Stimulated activated effector memory CD8-positive, alpha-beta T cell treated with anti-CD3 and anti-CD28 coated beads, Interleukin-12 subunit alpha, Interleukin-12 subunit beta, amount 100 ng/mL, for 72 hours (primary cell): Measurements from ENCODE around the gene AIF1L.

ENCODE experiments used
- ATAC-seq: fragments of 150-1000 bp; cut with Tn5 transposase; 2 replicates; pipeline ENCODE4 v1.10.0; 2021
- DNase-seq, 2 donors: peaks; one replicate each; pipeline ENCODE4 v3.0.0; 2021 to 2022; ENCODE audit warnings: low spot score in 2 of 2
- H3K27ac Mint-ChIP-seq: one replicate; pipeline ENCODE4 v1.8.0; 2022; ENCODE audit warnings: mild to moderate bottlenecking, mixed read lengths
- H3K36me3 Mint-ChIP-seq: one replicate; pipeline ENCODE4 v1.8.0; 2022; ENCODE audit warnings: mild to moderate bottlenecking, mixed read lengths
- H3K4me1 Mint-ChIP-seq: one replicate; pipeline ENCODE4 v1.8.0; 2022; ENCODE audit warnings: mixed read lengths
- H3K4me3 Mint-ChIP-seq: one replicate; pipeline ENCODE4 v1.8.0; 2022; ENCODE audit warnings: mild to moderate bottlenecking, mixed read lengths
- H3K9me3 Mint-ChIP-seq: one replicate; pipeline ENCODE4 v1.8.0; 2022; ENCODE audit warnings: mixed read lengths

Gene AIF1L

DNA sequence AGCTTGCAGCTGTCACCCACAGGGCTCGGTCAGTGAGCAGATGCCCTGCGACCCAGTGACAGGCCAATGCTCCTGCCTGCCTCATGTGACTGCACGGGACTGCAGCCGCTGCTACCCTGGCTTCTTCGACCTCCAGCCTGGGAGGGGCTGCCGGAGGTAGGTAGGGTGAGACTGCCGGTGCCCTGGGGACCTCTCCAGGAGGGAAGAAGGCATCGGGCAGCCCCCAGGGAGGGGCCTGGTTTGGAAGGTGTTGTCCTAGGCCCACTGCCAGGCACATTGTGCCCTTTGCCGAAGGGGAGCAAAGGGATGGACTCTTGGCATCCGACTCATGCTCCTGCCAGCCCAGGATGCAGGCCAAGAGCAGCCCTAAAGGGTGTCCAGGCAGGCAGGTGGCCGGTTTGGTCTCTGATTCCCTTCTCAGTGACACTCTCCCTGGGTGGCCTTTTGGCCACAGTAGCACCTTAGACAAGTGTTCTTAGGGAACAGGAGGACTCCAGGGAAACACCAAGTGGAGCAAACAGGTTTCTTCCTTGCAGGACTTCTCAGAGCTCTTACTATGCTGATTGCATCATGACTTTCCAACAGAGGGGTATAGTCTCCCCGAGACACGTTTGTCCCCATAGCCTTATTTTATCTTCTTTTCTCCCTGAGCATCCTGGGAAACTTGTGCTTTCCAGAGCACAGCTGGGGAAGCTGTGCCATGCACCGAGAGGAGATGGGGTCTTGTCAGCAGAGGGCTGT is 28.1 kb upstream of the AIF1L start:
- no peak overlapping the region for H3K27ac Mint-ChIP-seq
- no peaks in the 10 kb centered on the region for H3K4me1 Mint-ChIP-seq
- ATAC-seq (no peak), DNase-seq (no peak)
- H3K36me3 Mint-ChIP-seq = no peaks in the 10 kb centered on the region
- no peak overlapping the region for H3K4me3 Mint-ChIP-seq
- no peaks in the 10 kb centered on the region for H3K9me3 Mint-ChIP-seq

DNA sequence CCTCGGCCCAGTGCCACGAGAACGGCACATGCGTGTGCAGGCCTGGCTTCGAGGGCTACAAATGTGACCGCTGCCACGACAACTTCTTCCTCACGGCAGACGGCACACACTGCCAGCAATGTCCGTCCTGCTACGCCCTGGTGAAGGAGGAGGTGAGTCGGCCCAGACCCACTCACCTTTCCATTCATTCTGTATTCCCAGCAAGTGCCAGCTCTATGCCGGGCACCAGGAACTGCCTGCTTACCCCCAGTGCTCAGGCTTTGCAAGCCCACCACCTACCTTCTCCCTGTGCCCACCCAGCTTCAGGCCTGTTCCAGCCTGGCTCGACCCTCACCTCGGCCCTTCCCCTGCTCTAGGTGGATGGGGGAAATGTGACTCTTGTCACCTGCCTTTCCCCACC is 26.6 kb upstream of the AIF1L start:
- ATAC-seq (no peak), DNase-seq (no peak)
- H3K27ac Mint-ChIP-seq = no peak overlapping the region
- no peaks in the 10 kb centered on the region for H3K9me3 Mint-ChIP-seq
- H3K4me1 Mint-ChIP-seq = no peaks in the 10 kb centered on the region
- H3K4me3 Mint-ChIP-seq = no peak overlapping the region
- no peaks in the 10 kb centered on the region for H3K36me3 Mint-ChIP-seq

DNA sequence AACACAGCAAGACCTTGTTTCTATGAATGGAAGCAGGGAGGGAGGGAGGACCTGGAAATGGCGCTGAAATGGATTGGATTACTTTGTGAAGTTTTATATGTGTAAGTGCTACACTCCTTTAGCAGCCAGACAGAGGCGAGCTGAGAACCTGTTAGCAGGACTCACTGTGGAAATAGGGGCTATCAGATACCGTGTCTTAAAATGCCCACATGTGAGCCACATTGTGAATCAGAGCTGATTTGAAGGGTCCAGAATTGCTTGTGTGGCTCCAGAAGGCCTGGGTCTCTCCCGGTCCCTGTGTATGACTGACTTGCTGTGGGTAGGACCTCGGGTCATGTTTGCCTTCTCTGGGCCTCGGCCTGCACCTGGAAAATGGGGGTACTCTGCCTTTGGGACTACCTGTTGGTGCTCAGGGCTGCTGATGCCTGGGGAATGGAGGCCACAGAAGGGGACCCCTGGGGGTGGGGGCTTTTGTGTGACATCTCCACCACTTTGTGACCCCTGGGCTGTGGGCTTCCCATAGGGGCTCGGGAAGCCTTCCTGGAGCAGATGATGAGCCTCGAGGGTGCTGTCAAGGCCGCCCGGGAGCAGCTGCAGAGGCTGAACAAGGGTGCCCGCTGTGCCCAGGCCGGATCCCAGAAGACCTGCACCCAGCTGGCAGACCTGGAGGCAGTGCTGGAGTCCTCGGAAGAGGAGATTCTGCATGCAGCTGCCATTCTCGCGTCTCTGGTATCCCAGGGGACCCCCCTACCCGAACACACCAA is 24.0 kb upstream of the AIF1L start:
- Mint-ChIP-seq H3K9me3 (no peaks in the 10 kb centered on the region), H3K36me3 (no peaks in the 10 kb centered on the region), H3K4me3 (no peak overlapping the region), H3K27ac (no peak overlapping the region), H3K4me1 (no peaks in the 10 kb centered on the region)
- DNase-seq (no peak), ATAC-seq (no peak)

DNA sequence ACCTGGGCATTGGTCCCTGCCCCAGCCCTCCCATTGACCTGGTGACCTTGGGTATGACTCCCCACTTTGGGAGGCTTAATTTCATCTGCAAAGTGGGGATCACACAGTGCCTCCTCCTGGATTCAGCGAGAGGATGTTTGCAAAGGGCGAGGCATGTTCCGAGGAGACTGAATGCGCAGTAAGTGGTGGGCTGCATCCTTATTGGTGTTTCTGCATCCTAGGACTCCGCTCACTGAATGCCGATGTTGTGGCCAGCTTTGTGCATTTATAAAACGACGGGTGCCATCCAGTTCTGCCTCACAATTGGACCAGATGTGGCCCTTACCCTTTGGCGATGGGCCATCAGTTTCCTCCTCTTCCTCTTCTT is 23.5 kb upstream of the AIF1L start:
- no peaks in the 10 kb centered on the region for H3K4me1 Mint-ChIP-seq

DNA sequence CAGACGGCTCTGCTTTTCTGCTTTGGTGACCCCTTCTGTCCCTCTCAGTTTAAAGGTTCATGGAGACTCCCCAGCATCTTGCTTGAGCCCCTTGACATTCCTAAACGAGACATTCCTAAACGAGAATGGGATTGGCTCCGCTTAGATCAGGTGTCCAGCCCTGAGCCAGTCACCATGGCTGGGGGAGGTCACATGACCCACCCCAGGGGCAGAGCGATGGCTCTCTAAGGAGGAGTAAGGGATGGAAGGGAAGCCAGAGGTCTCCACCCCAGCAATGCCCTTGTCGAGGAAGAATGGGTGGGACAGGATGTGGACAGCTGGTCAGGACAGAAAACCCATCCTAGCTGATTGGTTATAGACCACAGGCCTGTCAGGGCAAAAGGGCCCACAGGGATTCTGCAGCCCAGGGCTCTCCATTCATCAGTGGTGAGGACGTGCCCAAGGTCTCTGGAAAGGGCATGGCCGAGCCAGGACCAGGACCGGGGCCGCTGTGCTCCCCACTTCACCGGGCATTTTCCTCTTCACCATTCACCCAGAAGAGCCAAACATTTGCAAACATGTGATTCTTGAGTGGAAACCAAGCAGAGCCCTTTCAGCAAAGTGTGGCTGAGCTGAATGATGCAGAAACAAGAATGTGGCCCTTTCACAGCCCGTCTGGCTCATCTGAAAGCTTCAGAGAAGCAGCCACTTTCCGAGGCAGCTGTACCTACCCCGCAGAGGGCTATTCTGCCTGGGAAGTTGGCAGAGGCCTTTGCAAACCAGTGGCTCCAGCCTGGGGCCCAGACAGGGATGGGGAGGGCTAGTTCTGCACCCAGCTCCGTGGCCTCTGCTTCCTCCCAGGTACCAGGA is 19.8 kb upstream of the AIF1L start:
- Mint-ChIP-seq H3K9me3 (no peaks in the 10 kb centered on the region), H3K36me3 (no peaks in the 10 kb centered on the region), H3K4me1 (no peaks in the 10 kb centered on the region), H3K27ac (no peak overlapping the region), H3K4me3 (no peak overlapping the region)
- DNase-seq = no peak
- no peak for ATAC-seq

More for the DNA sequence above, 23.5 kb upstream of the AIF1L start:
- DNase-seq (no peak), ATAC-seq (no peak)
- no peak overlapping the region for H3K27ac Mint-ChIP-seq
- H3K36me3 Mint-ChIP-seq = no peaks in the 10 kb centered on the region
- no peak overlapping the region for H3K4me3 Mint-ChIP-seq
- no peaks in the 10 kb centered on the region for H3K9me3 Mint-ChIP-seq

DNA sequence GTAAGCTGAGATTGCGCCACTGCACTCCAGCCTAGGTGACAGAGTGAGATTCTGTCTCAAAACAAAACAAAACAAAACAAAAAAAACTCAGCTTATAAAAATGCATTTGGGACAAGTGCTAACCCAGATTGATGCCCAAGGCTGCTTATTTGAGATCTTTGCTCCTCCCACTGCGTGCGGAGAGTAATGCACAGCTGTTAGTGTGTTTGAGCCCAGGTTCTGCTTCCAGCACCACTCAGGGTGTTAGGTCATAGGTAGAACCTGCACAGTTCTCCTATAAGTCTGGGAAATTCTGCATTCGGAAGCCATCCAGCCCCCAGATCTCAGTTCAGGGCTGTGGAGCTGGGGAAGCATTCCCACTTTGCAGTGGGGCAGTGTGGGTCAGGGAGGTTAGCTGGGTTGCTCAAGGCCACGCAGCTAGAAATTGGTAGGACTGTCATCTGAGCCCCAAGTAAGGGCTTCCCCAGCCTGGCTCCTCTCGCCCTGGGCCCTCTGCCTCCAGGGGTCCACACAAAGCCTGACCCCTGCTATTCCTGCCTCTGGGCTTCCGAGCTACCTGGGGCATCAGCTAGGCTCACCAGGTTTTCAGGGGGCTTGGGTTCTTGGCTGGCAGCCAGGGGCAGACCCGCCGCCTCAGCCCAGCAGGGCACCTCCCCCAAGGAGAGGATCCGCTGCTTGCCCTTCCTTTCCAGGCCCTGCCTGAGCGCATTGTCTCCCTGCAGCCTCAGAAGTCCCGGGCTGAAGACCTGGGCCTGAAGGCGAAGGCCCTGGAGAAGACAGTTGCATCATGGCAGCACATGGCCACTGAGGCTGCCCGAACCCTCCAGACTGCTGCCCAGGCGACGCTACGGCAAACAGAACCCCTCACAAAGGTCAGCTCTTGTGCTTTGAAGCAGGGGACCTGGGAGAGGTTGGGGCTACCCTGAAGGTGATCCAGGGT is 17.6 kb upstream of the AIF1L start:
- Mint-ChIP-seq H3K4me3 (no peak overlapping the region), H3K4me1 (no peaks in the 10 kb centered on the region), H3K27ac (no peak overlapping the region), H3K36me3 (no peaks in the 10 kb centered on the region), H3K9me3 (no peaks in the 10 kb centered on the region)
- ATAC-seq (no peak), DNase-seq (no peak)

DNA sequence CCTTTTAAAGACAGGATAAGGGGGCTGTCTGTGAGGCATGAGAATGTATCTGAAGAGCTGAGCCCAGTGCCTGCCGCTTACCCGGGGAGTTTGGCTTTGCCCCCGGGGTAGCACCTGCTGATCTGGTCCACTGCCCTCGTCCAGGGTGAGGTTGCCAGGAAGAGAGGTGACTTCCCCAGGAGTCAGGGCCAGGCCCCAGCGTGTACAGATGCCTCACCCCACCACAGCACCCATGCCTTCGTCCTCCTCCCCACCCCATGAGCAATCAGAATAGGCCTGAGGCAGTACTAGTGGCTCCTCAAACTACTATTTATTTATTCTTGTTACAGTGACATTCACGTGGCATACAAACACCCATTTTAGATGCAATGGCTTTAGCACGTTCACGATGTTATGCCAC is 15.7 kb upstream of the AIF1L start:
- H3K4me1 Mint-ChIP-seq = no peaks in the 10 kb centered on the region
- DNase-seq (no peak), ATAC-seq (no peak)
- H3K4me3 Mint-ChIP-seq = no peak overlapping the region
- no peaks in the 10 kb centered on the region for H3K36me3 Mint-ChIP-seq
- H3K27ac Mint-ChIP-seq = no peak overlapping the region
- H3K9me3 Mint-ChIP-seq = no peaks in the 10 kb centered on the region

DNA sequence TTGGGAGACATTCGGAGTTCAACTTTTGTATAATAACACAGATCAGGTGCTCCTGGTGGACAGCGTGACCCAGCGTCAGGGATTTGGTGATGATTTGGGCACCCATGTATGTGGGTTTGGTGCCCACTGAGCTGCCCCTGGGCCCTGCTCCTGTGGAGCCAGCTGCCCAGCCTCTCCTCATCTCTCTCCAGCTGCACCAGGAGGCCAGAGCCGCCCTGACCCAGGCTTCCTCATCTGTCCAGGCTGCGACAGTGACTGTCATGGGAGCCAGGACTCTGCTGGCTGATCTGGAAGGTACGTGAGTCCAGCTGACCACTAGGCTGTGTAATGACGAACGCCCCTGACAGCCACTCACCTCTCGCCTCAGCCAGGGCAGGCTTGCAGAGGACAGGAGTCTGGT is 14.5 kb upstream of the AIF1L start:
- ATAC-seq (no peak), DNase-seq (no peak)
- H3K4me3 Mint-ChIP-seq = no peak overlapping the region
- no peaks in the 10 kb centered on the region for H3K36me3 Mint-ChIP-seq
- H3K4me1 Mint-ChIP-seq = no peaks in the 10 kb centered on the region
- H3K27ac Mint-ChIP-seq = no peak overlapping the region
- H3K9me3 Mint-ChIP-seq = no peaks in the 10 kb centered on the region

DNA sequence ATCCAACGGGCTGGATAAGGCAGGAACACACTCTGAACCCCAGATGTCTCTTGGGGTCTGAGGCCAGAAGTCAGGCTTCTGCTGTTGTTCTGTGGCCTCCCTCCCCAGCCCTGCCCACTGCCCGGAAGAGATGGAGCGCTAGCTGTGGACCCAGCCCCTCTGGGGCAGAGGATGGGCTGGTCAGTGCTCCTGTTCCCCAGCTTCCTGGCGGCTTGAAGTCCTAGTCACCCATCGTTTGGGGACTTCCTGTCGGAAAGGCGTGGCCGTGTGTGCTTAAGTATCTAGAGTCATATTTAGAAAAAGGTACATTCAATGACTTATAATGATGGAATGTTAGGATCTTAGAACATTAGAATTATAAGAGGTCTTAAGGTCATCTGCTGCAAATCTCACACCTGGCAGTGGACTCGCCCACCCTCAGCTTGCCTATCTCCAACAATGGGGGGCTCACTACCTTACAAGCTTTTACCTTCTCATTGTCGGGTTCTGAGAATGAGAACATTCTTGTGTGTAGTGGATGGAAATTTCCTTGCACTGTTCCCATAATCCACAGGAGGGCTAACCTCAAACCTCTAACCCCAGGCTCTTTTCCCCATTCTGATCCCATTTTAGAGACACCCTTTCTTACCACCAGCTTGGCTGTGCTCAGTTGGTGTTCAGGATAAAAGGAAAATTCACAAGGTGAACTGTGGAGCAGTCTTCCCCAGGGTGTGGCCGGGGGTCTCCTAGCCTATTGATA is 13.4 kb upstream of the AIF1L start:
- Mint-ChIP-seq H3K9me3 (no peaks in the 10 kb centered on the region), H3K27ac (no peak overlapping the region), H3K4me1 (no peaks in the 10 kb centered on the region), H3K4me3 (no peak overlapping the region), H3K36me3 (no peaks in the 10 kb centered on the region)
- ATAC-seq = no peak
- DNase-seq = no peak

DNA sequence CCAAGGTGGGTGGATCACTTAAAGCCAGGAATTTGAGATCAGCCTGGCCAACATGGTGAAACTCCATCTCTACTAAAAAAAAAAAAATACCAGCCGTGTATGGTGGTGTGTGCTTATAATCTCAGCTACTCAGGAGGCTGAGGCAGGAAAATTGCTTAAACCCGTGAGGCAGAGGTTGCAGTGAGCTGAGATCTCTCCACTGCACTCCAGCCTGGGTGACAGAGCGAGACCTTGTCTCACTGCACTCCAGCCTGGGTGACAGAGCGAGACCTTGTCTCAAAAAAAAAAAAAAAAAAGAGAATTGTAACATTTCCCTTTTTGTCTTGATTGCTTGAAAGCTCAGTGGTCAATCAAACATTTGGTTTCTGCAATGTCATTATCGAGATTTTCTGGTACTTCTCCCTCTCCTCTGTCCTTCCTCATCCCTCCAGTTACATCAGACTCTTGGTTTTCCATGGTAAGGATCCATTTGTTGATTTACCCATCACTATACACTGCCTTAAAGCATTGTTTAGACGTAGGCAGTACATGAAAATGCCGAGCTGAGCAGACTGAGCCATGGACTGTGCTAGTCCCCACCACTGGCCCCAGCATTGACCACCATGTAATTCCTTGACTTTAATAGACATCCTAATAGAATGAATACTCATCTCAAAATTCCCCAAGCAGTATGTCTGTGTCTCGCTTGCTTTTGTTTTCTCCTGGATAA is 11.5 kb upstream of the AIF1L start:
- Mint-ChIP-seq H3K27ac (no peak overlapping the region), H3K4me1 (no peaks in the 10 kb centered on the region), H3K9me3 (no peaks in the 10 kb centered on the region), H3K4me3 (no peak overlapping the region), H3K36me3 (no peaks in the 10 kb centered on the region)
- ATAC-seq = no peak
- DNase-seq = no peak

DNA sequence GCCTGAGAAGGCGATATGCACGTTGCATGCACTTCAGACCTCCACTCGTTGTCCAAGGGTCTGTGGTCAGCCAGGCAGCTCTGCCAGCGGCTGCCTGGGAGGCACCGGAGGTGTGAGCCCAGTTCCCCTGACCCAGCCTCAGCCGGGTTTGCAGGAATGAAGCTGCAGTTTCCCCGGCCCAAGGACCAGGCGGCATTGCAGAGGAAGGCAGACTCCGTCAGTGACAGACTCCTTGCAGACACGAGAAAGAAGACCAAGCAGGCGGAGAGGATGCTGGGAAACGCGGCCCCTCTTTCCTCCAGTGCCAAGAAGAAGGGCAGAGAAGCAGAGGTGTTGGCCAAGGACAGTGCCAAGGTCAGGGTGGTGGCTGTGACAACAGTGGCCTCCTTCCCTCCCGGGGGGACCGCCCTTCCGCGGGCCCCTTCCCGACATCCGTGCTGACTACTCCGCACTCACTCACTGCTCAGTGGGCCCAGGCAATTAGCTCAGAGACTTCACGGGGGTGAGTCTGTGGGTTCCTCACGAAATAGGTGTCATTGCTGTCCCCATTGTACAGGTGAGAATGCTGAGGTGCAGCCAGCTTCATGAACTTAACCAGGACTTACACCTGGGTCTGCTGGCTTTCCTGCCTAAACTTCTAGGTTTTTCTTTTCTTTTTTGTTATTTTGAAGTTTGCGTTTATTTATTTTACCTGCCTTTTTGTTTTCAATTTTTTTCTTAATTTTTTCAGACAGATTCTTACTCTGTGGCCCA is 10.8 kb upstream of the AIF1L start:
- ATAC-seq (no peak), DNase-seq (no peak)
- no peak overlapping the region for H3K4me3 Mint-ChIP-seq
- no peak overlapping the region for H3K27ac Mint-ChIP-seq
- H3K4me1 Mint-ChIP-seq = no peaks in the 10 kb centered on the region
- H3K9me3 Mint-ChIP-seq = no peaks in the 10 kb centered on the region
- H3K36me3 Mint-ChIP-seq = no peaks in the 10 kb centered on the region

DNA sequence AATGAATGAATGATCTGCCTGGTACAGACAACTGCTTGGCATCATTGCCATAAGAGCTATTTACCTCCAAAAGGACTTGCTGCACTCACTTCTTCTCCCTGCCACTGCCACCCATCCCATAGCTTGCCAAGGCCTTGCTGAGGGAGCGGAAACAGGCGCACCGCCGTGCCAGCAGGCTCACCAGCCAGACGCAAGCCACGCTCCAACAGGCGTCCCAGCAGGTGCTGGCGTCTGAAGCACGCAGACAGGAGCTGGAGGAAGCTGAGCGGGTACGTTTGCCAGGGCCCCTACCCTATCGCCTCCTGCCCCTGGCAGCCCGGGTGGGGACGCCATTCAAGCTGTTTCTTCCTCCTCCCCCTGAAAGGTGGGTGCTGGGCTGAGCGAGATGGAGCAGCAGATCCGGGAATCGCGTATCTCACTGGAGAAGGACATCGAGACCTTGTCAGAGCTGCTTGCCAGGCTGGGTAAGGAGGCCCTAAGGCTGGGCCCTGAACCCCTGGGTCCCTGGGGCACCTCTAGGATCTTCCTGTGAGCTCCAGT is 8.9 kb upstream of the AIF1L start:
- ATAC-seq = no peak
- H3K4me1 Mint-ChIP-seq = no peaks in the 10 kb centered on the region
- no peaks in the 10 kb centered on the region for H3K9me3 Mint-ChIP-seq
- H3K36me3 Mint-ChIP-seq = no peaks in the 10 kb centered on the region
- no peak overlapping the region for H3K27ac Mint-ChIP-seq
- H3K4me3 Mint-ChIP-seq = no peak overlapping the region
- DNase-seq = no peak
